Glutamatergic neuron (in vitro differentiated cells): ENCODE results near the gene SOWAHD. TPM values are rescaled to one million over a fixed set of nuclear protein-coding genes. Genes with fewer than 3 reads are reported as not detected.

ENCODE experiments used
- DNase-seq: peaks from one replicate; pipeline ENCODE4 v3.0.0; 2022
- H3K27ac Mint-ChIP-seq: one replicate; pipeline ENCODE4 v1.8.0; 2020; ENCODE audit warnings: mild to moderate bottlenecking, mixed read lengths, inconsistent platforms; ENCODE audit not compliant: unreplicated experiment
- H3K27me3 Mint-ChIP-seq: one replicate; pipeline ENCODE4 v1.8.0; 2020; ENCODE audit warnings: mild to moderate bottlenecking, moderate library complexity, mixed read lengths, inconsistent platforms; ENCODE audit not compliant: unreplicated experiment
- H3K36me3 Mint-ChIP-seq: one replicate; pipeline ENCODE4 v1.8.0; 2020; ENCODE audit warnings: mild to moderate bottlenecking, mixed read lengths, inconsistent platforms; ENCODE audit not compliant: unreplicated experiment
- H3K4me1 Mint-ChIP-seq: one replicate; pipeline ENCODE4 v1.8.0; 2020; ENCODE audit warnings: mild to moderate bottlenecking, low read depth, mixed read lengths, inconsistent platforms; ENCODE audit not compliant: unreplicated experiment
- H3K4me3 Mint-ChIP-seq: one replicate; pipeline ENCODE4 v1.8.0; 2020; ENCODE audit warnings: mild to moderate bottlenecking, mixed read lengths, inconsistent platforms; ENCODE audit not compliant: unreplicated experiment
- H3K9me3 Mint-ChIP-seq: one replicate; pipeline ENCODE4 v1.8.0; 2020; ENCODE audit warnings: mild to moderate bottlenecking, moderate library complexity, mixed read lengths, inconsistent platforms; ENCODE audit not compliant: unreplicated experiment
- long read RNA-seq: library from polyadenylated mRNA; unstranded; transcript quantifications from one replicate; pipeline ENCODE4 v2.0.0, GENCODE V29; 2020; ENCODE audit not compliant: unreplicated experiment
- total RNA-seq: library from RNA; stranded (reverse); fragmentation: NEBNext Ultra II Directional; extraction: Animal tissue kit (Norgen Biotek cat#: 25700); gene quantifications from one replicate; pipeline ENCODE4 v1.2.1, GENCODE V29; 2021; ENCODE audit not compliant: unreplicated experiment
- TF ChIP-seq, protein P1 (sequence below): fragments of 200-600 bp; sonication (generic); IDR thresholded peaks from one replicate; pipeline ENCODE4 v1.5.0; 2021; ENCODE audit not compliant: partially characterized antibody, unreplicated experiment

The SOWAHD gene, protein sequence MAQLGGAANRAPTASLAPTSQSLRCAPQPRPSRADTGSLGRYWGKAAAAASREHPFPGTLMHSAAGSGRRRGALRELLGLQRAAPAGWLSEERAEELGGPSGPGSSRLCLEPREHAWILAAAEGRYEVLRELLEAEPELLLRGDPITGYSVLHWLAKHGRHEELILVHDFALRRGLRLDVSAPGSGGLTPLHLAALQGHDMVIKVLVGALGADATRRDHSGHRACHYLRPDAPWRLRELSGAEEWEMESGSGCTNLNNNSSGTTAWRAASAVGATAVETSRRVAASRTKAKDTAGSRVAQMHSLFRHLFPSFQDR
- total RNA-seq: not detected
- long read RNA-seq: 0 reads

DNA sequence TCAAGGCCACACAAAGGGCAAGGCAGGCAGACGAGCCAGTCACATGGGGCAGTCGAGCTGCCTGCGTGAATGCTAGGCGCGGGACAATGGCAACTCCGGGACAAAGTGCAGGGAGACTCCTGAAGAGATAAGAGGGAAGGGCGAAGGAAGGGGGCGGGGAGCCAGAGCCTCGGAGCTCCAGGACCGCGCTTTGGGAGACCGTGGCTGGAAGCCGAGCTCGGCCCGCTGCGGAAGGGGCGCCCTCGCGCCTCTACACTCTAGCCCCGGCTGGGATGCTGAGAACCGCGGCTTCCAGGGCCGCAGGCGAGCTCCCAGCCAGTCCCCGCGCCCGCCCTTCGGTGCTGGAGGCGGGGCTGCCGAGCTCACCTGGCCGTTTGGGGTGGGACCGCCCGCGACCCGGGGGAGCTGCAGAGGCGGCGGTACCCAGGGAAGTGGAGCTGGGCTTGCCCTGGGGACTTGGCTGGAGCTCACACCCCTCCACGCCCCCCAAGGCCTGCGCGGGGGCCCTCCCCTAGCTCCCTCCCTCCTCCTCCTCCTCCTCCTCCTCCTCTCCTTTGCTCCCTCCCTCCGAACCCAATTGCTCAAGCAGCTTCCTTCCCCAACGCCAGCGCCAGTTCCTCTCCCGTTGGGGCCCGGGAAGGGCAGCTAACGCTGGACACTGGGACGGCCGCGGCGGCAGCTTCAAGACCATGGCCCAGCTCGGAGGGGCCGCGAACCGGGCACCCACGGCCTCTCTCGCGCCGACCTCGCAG, at the start of gene SOWAHD:
SOWAHD (plus strand) TSS at position 610 of the 752 bp plus-strand sequence; CDS start at position 690, 80 bp downstream.
- no peaks in the 10 kb centered on the region for H3K9me3 Mint-ChIP-seq
- peak; percentile 36 for DNase-seq
- H3K36me3 Mint-ChIP-seq: no peaks in the 10 kb centered on the region
- no peak within 1 kb of the TSS for H3K27ac Mint-ChIP-seq
- no peaks in the 10 kb centered on the region for H3K27me3 Mint-ChIP-seq
- H3K4me3 Mint-ChIP-seq: peak within 1 kb of the TSS; percentile 67
- TF ChIP-seq, protein P1, sequence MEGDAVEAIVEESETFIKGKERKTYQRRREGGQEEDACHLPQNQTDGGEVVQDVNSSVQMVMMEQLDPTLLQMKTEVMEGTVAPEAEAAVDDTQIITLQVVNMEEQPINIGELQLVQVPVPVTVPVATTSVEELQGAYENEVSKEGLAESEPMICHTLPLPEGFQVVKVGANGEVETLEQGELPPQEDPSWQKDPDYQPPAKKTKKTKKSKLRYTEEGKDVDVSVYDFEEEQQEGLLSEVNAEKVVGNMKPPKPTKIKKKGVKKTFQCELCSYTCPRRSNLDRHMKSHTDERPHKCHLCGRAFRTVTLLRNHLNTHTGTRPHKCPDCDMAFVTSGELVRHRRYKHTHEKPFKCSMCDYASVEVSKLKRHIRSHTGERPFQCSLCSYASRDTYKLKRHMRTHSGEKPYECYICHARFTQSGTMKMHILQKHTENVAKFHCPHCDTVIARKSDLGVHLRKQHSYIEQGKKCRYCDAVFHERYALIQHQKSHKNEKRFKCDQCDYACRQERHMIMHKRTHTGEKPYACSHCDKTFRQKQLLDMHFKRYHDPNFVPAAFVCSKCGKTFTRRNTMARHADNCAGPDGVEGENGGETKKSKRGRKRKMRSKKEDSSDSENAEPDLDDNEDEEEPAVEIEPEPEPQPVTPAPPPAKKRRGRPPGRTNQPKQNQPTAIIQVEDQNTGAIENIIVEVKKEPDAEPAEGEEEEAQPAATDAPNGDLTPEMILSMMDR: no peak
- peaks cover 2% of the 10 kb centered on the region for H3K4me1 Mint-ChIP-seq

DNA sequence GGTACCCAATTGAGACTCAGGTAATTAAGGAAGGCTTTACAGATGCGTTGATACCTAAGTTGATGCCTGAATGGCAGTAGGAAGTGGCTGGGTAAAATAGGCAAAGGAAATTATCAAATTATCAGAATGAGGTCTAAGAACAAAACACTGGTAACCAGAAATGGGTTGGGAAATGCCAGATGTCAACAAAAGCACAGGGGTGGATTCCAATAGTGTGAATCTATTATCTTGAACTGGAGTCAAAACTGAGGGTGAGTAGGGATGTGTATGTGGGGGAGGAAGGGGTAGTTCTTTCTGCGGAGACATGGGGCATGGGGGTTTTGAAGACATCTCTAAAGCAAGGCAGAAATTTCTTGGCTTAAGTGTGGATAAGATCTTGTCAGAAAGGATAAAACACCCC, 49.5 kb upstream of the SOWAHD start:
- no peak overlapping the region for H3K4me3 Mint-ChIP-seq
- DNase-seq: no peak
- H3K4me1 Mint-ChIP-seq: peaks cover 3% of the 10 kb centered on the region
- peaks cover 5% of the 10 kb centered on the region for H3K27me3 Mint-ChIP-seq
- TF ChIP-seq, protein P1: no peak
- H3K27ac Mint-ChIP-seq: no peak overlapping the region
- H3K9me3 Mint-ChIP-seq: no peaks in the 10 kb centered on the region
- peaks cover 5% of the 10 kb centered on the region for H3K36me3 Mint-ChIP-seq

DNA sequence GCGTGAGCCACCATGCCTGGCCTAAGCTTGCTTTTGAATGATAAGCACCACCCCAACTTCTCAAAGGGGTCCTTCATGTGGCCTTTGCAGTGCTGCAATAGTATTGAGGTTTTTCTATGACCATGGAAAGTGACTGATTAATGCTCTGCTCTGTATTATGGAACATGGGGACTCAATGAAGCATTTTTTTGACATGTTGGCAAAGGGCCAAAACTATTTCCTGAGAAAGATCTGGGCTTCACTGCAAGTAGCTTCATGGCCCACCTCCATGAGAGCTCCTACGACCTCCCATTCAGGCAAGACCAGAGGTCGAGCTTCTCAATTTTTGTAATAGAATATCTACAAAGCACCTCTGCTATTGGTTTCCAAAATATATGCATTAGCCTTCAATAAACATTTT, 48.8 kb upstream of the SOWAHD start:
- Mint-ChIP-seq H3K27ac (no peak overlapping the region), H3K4me1 (peaks cover 3% of the 10 kb centered on the region), H3K9me3 (no peaks in the 10 kb centered on the region), H3K27me3 (peaks cover 5% of the 10 kb centered on the region), H3K4me3 (no peak overlapping the region), H3K36me3 (peaks cover under 1% of the 10 kb centered on the region)
- DNase-seq: no peak
- TF ChIP-seq, protein P1: no peak

DNA sequence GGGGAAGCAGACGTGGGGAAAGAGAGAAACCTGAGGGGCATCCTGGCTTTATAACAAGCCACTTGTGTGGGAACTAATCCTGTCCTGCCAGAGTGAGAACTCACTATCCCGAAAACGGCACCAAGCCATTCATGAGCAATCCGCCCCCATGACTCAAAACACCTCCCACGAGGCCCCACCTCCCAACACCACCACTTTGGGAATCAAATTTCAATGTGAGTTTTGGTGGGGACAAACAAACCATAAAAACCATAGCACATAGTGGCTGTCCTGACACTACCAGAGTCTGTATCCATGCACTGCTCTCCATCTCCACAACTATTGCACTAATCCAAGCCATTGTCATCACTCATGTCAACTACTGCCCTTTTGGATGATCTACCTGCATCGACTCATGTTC, 36.9 kb upstream of the SOWAHD start:
- Mint-ChIP-seq H3K9me3 (peaks cover 1% of the 10 kb centered on the region), H3K4me3 (no peak overlapping the region), H3K4me1 (no peaks in the 10 kb centered on the region), H3K27ac (no peak overlapping the region), H3K36me3 (no peaks in the 10 kb centered on the region), H3K27me3 (no peaks in the 10 kb centered on the region)
- DNase-seq: no peak
- TF ChIP-seq, protein P1: no peak

DNA sequence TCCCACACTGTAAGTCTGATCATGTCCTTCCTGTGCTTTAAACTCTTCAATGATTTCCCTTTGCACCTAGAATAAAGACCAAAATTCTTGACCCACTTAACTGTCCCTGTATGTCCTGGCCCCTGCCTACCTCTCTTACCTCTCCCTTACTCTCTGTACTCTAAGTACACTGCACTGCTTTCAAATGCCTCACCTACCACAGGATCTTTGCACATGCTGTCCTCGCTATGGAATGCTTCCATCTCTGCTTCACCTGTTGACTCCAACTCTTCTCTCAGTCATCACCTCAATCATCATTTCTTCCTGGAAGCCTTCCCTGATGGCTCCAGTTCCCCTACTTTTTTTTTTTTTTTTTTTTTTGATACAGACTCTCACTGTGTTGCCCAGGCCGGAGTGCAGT, 36.5 kb upstream of the SOWAHD start:
- Mint-ChIP-seq H3K9me3 (peaks cover 1% of the 10 kb centered on the region), H3K36me3 (no peaks in the 10 kb centered on the region)

More for the DNA sequence above, 36.5 kb upstream of the SOWAHD start:
- TF ChIP-seq, protein P1: no peak
- Mint-ChIP-seq H3K4me3 (no peak overlapping the region), H3K27me3 (no peaks in the 10 kb centered on the region), H3K27ac (no peak overlapping the region), H3K4me1 (no peaks in the 10 kb centered on the region)
- DNase-seq: no peak
